ENCODE data around the gene SLC8A2. TPM values are rescaled to one million over a fixed set of nuclear protein-coding genes. Genes with fewer than 3 reads are reported as not detected.

SLC8A2 gene
- total and polyA plus RNA-seq, 9 donors: 0.07 to 1.3 (median 0.39) TPM; not detected in 3

- H3K27ac ChIP-seq: no peak overlapping the region
- H3K36me3 ChIP-seq: no peaks in the 10 kb centered on the region
- peaks cover 0 to 4% of the 10 kb centered on the region in 2 donors for H3K9me3 ChIP-seq
- no peaks in the 10 kb centered on the region for H3K27me3 ChIP-seq
- peak in 4 of 5 donors; percentile 16 to 63 (median 43) for DNase-seq
- H3K4me1 ChIP-seq (ENCODE audit: insufficient read depth): peaks cover 4% of the 10 kb centered on the region
- 1 to 3% (median 1%) methylated on average over 57 to 95 of the region's 95 CpGs for WGBS, 3 donors
- no peak overlapping the region for H3K4me3 ChIP-seq
- intact Hi-C loops (cut with DNase I): no loop called here
- no peak for TF ChIP-seq EP300 (IDR thresholded peaks at IDR 0.05)
- TF ChIP-seq POLR2A (IDR thresholded peaks at IDR 0.05): no peak
- TF ChIP-seq, protein P1, sequence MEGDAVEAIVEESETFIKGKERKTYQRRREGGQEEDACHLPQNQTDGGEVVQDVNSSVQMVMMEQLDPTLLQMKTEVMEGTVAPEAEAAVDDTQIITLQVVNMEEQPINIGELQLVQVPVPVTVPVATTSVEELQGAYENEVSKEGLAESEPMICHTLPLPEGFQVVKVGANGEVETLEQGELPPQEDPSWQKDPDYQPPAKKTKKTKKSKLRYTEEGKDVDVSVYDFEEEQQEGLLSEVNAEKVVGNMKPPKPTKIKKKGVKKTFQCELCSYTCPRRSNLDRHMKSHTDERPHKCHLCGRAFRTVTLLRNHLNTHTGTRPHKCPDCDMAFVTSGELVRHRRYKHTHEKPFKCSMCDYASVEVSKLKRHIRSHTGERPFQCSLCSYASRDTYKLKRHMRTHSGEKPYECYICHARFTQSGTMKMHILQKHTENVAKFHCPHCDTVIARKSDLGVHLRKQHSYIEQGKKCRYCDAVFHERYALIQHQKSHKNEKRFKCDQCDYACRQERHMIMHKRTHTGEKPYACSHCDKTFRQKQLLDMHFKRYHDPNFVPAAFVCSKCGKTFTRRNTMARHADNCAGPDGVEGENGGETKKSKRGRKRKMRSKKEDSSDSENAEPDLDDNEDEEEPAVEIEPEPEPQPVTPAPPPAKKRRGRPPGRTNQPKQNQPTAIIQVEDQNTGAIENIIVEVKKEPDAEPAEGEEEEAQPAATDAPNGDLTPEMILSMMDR (IDR thresholded peaks at IDR 0.05): no peak
Measured at GRCh38 chr19:47447470-47448359, 24.0 kb downstream of the SLC8A2 start.

GRCh38 chr19:47446534-47447469, 24.9 kb downstream of the SLC8A2 start:
- 12 to 18% (median 13%) methylated on average over 28 of the region's 28 CpGs for whole genome bisulfite sequencing, 3 donors
- peak in 1 of 5 donors; percentile 55 for DNase-seq
- peaks cover 4% of the 10 kb centered on the region for H3K4me1 ChIP-seq (ENCODE audit: insufficient read depth)
- no peaks in the 10 kb centered on the region for H3K27me3 ChIP-seq
- no peaks in the 10 kb centered on the region for H3K36me3 ChIP-seq
- intact Hi-C loops (cut with DNase I): no loop called here
- TF ChIP-seq, protein P1 (IDR thresholded peaks at IDR 0.05): no peak
- TF ChIP-seq EP300 (IDR thresholded peaks at IDR 0.05) (no peak), POLR2A (IDR thresholded peaks at IDR 0.05) (no peak)
- no peak overlapping the region for H3K4me3 ChIP-seq
- peaks cover 0 to 4% of the 10 kb centered on the region in 2 donors for H3K9me3 ChIP-seq
- no peak overlapping the region for H3K27ac ChIP-seq

GRCh38 chr19:47445937-47446402, 25.7 kb downstream of the SLC8A2 start:
- no peak overlapping the region for H3K27ac ChIP-seq
- H3K27me3 ChIP-seq: no peaks in the 10 kb centered on the region
- 0 to 2% (median 2%) methylated on average over 21 to 22 of the region's 22 CpGs for WGBS, 3 donors
- H3K4me1 ChIP-seq (ENCODE audit: insufficient read depth): peaks cover 4% of the 10 kb centered on the region
- TF ChIP-seq POLR2A (IDR thresholded peaks at IDR 0.05): no peak
- no peak for TF ChIP-seq EP300 (IDR thresholded peaks at IDR 0.05)
- TF ChIP-seq, protein P1 (IDR thresholded peaks at IDR 0.05): no peak
- intact Hi-C loops (cut with DNase I): no loop called here
- H3K36me3 ChIP-seq: no peaks in the 10 kb centered on the region
- H3K9me3 ChIP-seq: peaks cover 0 to 4% of the 10 kb centered on the region in 2 donors
- no peak overlapping the region for H3K4me3 ChIP-seq
- DNase-seq: peak in 3 of 5 donors; percentile 33 to 68 (median 53)

DNA sequence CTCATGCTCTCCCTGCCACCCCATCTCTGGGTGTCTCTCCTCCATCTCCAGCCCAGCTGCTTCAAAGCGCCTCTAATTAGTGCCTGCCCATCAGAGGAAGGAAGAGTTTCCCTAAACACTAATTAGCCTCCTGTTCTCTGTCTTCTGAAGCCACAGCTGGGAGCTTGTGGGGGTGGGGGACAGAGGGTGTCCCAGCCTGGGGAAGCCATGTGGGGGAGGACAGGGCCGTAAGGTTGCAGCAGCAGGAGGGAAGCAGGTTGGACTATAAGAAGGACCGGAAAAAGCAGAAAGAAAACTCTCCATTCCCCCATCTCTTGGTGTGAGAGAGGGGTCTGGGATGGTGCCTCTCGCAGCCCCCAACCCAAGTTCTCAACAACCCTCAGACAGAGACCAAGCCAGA, 26.2 kb downstream of the SLC8A2 start:
- Histone ChIP-seq H3K36me3 (no peaks in the 10 kb centered on the region), H3K4me3 (no peak overlapping the region), H3K27ac (no peak overlapping the region), H3K9me3 (peaks cover 0 to 4% of the 10 kb centered on the region in 2 donors), H3K27me3 (no peaks in the 10 kb centered on the region), H3K4me1 (ENCODE audit: insufficient read depth) (peaks cover 4% of the 10 kb centered on the region)
- 31 to 34% (median 33%) methylated on average over 4 of the region's 4 CpGs for WGBS, 3 donors
- TF ChIP-seq, protein P1 (IDR thresholded peaks at IDR 0.05): no peak
- TF ChIP-seq EP300 (IDR thresholded peaks at IDR 0.05): no peak
- TF ChIP-seq POLR2A (IDR thresholded peaks at IDR 0.05): no peak
- DNase-seq: no peak
- intact Hi-C loops (cut with DNase I): no loop called here

Data from ovary (tissue), 9 donors.